Caco-2 (cell line): ENCODE measurements around the gene PDIA5. TPM values are rescaled to one million over a fixed set of nuclear protein-coding genes. Genes with fewer than 3 reads are reported as not detected.

Experiments used
- BruUV-seq: library from RNA; stranded (reverse); fragments of 400-500 nt; replicated peaks from 2 replicates; lab custom pipeline; 2021; lab: Mats Ljungman, UMichigan
- CTCF ChIA-PET: fragments of 300-600 bp; sonication (Branson Sonifier 250); formaldehyde crosslinking; loops from one replicate; lab custom pipeline; 2022; ENCODE audit warnings: antibody characterized with exemption; lab: Charles Lee
- POLR2A ChIA-PET: fragments of 300-600 bp; sonication (Branson Sonifier 250); formaldehyde crosslinking; loops from one replicate; lab custom pipeline; 2022; ENCODE audit warnings: antibody characterized with exemption; lab: Charles Lee
- DNase-seq, 2 experiments: peaks; one replicate each; pipeline versions ENCODE4 v3.0.0 to v3.0.0-alpha.2; 2020 to 2022
- H3K27me3 ChIP-seq: replicated peaks from 2 replicates; pipeline ENCODE4 v1.6.0; 2011; ENCODE audit warnings: low read length; ENCODE audit not compliant: control insufficient read depth, insufficient read depth
- H3K36me3 ChIP-seq: 2 replicates; pipeline ENCODE4 v1.5.1; 2011; ENCODE audit warnings: low read length; ENCODE audit not compliant: control insufficient read depth, insufficient read depth
- H3K4me1 ChIP-seq: fragments of 250-450 bp; sonication (Bioruptor Pico); 2 replicates; pipeline ENCODE4 v1.5.1; 2020; ENCODE audit warnings: mild to moderate bottlenecking
- H3K4me3 ChIP-seq: 2 replicates; pipeline ENCODE4 v1.5.1; 2011; ENCODE audit warnings: low read depth, mild to moderate bottlenecking, control low read depth, low read length
- H3K9me3 ChIP-seq: fragments of 250-450 bp; sonication (Bioruptor Pico); 2 replicates; pipeline ENCODE4 v1.5.1; 2020; ENCODE audit warnings: mild to moderate bottlenecking, moderate library complexity
- H3K27ac Mint-ChIP-seq: one replicate; pipeline ENCODE4 v1.8.0; 2022; ENCODE audit warnings: mixed read lengths; ENCODE audit not compliant: unreplicated experiment
- H3K27me3 Mint-ChIP-seq: one replicate; pipeline ENCODE4 v1.8.0; 2022; ENCODE audit warnings: mixed read lengths; ENCODE audit not compliant: insufficient read depth, unreplicated experiment
- H3K36me3 Mint-ChIP-seq: one replicate; pipeline ENCODE4 v1.8.0; 2022; ENCODE audit warnings: mild to moderate bottlenecking, mixed read lengths; ENCODE audit not compliant: insufficient read depth, unreplicated experiment
- H3K4me1 Mint-ChIP-seq: one replicate; pipeline ENCODE4 v1.8.0; 2022; ENCODE audit warnings: low read depth, mixed read lengths; ENCODE audit not compliant: unreplicated experiment
- H3K4me3 Mint-ChIP-seq: one replicate; pipeline ENCODE4 v1.8.0; 2022; ENCODE audit warnings: mild to moderate bottlenecking, moderate library complexity, mixed read lengths; ENCODE audit not compliant: unreplicated experiment
- H3K9me3 Mint-ChIP-seq: one replicate; pipeline ENCODE4 v1.8.0; 2022; ENCODE audit warnings: mixed read lengths; ENCODE audit not compliant: unreplicated experiment
- CTCF ChIP-seq, 2 experiments: fragments of 200-600 bp in 1 of 2; IDR thresholded peaks; 1 replicate in 1 of 2; 2 replicates in 1 of 2; pipeline versions ENCODE4 v1.5.1 to v1.8.0; 2011 to 2022; ENCODE audit warnings: antibody characterized with exemption in 1 of 2, control low read depth in 1 of 2, inconsistent platforms in 1 of 2, low read depth in 1 of 2, low read length in 1 of 2, mild to moderate bottlenecking in 1 of 2, moderate library complexity in 1 of 2; ENCODE audit not compliant: insufficient read depth in 1 of 2, severe bottlenecking in 1 of 2, unreplicated experiment in 1 of 2
- intact Hi-C: fragments of 100-400 bp; cut with micrococcal nuclease; formaldehyde crosslinking; loops from one replicate; pipeline ENCODE4 v1.10.0; 2022; ENCODE audit not compliant: unreplicated experiment
- total RNA-seq: library from RNA; stranded (reverse); gene quantifications from 2 replicates; pipeline ENCODE4 v1.2.3, GENCODE V29; 2022

The PDIA5 gene
- total RNA-seq, 1 experiment from 2014 or later: 48.2 TPM

GRCh38 chr3:123096126-123096525 lies 29.3 kb downstream of the PDIA5 start:
- intact Hi-C loops: no loop called here
- CTCF ChIA-PET: no interaction called here
- H3K36me3 ChIP-seq: no peaks in the 10 kb centered on the region; the same call in 1 of the 2 replicates
- H3K9me3 Mint-ChIP-seq: no peaks in the 10 kb centered on the region
- H3K4me3 Mint-ChIP-seq: no peak overlapping the region
- no peaks in the 10 kb centered on the region for H3K9me3 ChIP-seq
- POLR2A ChIA-PET: no interaction called here
- H3K4me1 Mint-ChIP-seq: peaks cover 19% of the 10 kb centered on the region
- no peak for DNase-seq
- H3K36me3 Mint-ChIP-seq: peaks cover 56% of the 10 kb centered on the region
- H3K4me1 ChIP-seq: peaks cover 12% of the 10 kb centered on the region; the same call in 1 of the 2 replicates
- no peak for TF ChIP-seq CTCF (IDR thresholded peaks at IDR 0.05; ENCODE audit: insufficient read depth in 1 of 2, low read depth in 1 of 2, low read length in 1 of 2, severe bottlenecking in 1 of 2, unreplicated experiment in 1 of 2)
- no peak overlapping the region for H3K27ac Mint-ChIP-seq
- H3K4me3 ChIP-seq: no peak overlapping the region
- no peaks in the 10 kb centered on the region for H3K27me3 Mint-ChIP-seq
- H3K27me3 ChIP-seq: no peaks in the 10 kb centered on the region
- no TSS peak for BruUV-seq

- no TSS peak for BruUV-seq
- no peak for TF ChIP-seq CTCF (IDR thresholded peaks at IDR 0.05; ENCODE audit: insufficient read depth in 1 of 2, low read depth in 1 of 2, low read length in 1 of 2, severe bottlenecking in 1 of 2, unreplicated experiment in 1 of 2)
Observed at GRCh38 chr3:123096731-123097130, 29.9 kb downstream of the PDIA5 start.

GRCh38 chr3:123098426-123099330 lies 31.9 kb downstream of the PDIA5 start:
- Mint-ChIP-seq H3K36me3 (peaks cover 53% of the 10 kb centered on the region), H3K27ac (peak overlapping the region; percentile 78), H3K4me1 (peaks cover 19% of the 10 kb centered on the region), H3K9me3 (no peaks in the 10 kb centered on the region), H3K27me3 (no peaks in the 10 kb centered on the region), H3K4me3 (no peak overlapping the region)
- no peak for TF ChIP-seq CTCF (IDR thresholded peaks at IDR 0.05; ENCODE audit: insufficient read depth in 1 of 2, low read depth in 1 of 2, low read length in 1 of 2, severe bottlenecking in 1 of 2, unreplicated experiment in 1 of 2)
- Histone ChIP-seq H3K27me3 (no peaks in the 10 kb centered on the region), H3K36me3 (peaks cover 1% of the 10 kb centered on the region; the same call in 1 of the 2 replicates), H3K4me1 (peaks cover 12% of the 10 kb centered on the region; the same call in 1 of the 2 replicates), H3K4me3 (no peak overlapping the region), H3K9me3 (no peaks in the 10 kb centered on the region)
- BruUV-seq: no TSS peak
- ChIA-PET CTCF (interaction anchor here (1.1 kb wide), 1 partner anchor 344 kb away, joined by 3 read pairs; no protein-coding TSS in a partner anchor), POLR2A (no interaction called here)
- intact Hi-C loops: no loop called here
- peak in 1 of 2 experiments; percentile 27 for DNase-seq

More at GRCh38 chr3:123096731-123097130, 29.9 kb downstream of the PDIA5 start:
- CTCF ChIA-PET: no interaction called here
- DNase-seq: no peak
- Histone ChIP-seq H3K36me3 (no peaks in the 10 kb centered on the region; the same call in 1 of the 2 replicates), H3K4me1 (peaks cover 12% of the 10 kb centered on the region; the same call in 1 of the 2 replicates), H3K27me3 (no peaks in the 10 kb centered on the region), H3K4me3 (no peak overlapping the region), H3K9me3 (no peaks in the 10 kb centered on the region)
- H3K9me3 Mint-ChIP-seq: no peaks in the 10 kb centered on the region
- H3K4me1 Mint-ChIP-seq: peaks cover 19% of the 10 kb centered on the region
- no peak overlapping the region for H3K4me3 Mint-ChIP-seq
- H3K27me3 Mint-ChIP-seq: no peaks in the 10 kb centered on the region
- intact Hi-C loops: no loop called here
- POLR2A ChIA-PET: no interaction called here
- no peak overlapping the region for H3K27ac Mint-ChIP-seq
- H3K36me3 Mint-ChIP-seq: peaks cover 55% of the 10 kb centered on the region
